ENCODE measurements around the gene ARHGEF6.

The ARHGEF6 gene

GRCh38 chrX:136742721-136743379 is 37.9 kb downstream of the ARHGEF6 start:
- no peak for DNase-seq

GRCh38 chrX:136738049-136738729 is 42.5 kb downstream of the ARHGEF6 start:
- no peak for DNase-seq

- DNase-seq = no peak
Measured at GRCh38 chrX:136736690-136737089, 44.0 kb downstream of the ARHGEF6 start.

- no peak for DNase-seq
Measured at GRCh38 chrX:136735601-136736000, 45.1 kb downstream of the ARHGEF6 start.

- DNase-seq = no peak
Measured at GRCh38 chrX:136733613-136734012, 47.1 kb downstream of the ARHGEF6 start.

GRCh38 chrX:136731798-136732197 is 48.9 kb downstream of the ARHGEF6 start:
- no peak for DNase-seq

GRCh38 chrX:136731207-136731782 is 49.4 kb downstream of the ARHGEF6 start:
- no peak for DNase-seq

- no peak for DNase-seq
Measured at GRCh38 chrX:136728393-136728792, 52.3 kb downstream of the ARHGEF6 start.

- no peak for DNase-seq
Measured at GRCh38 chrX:136725441-136726104, 55.2 kb downstream of the ARHGEF6 start.

GRCh38 chrX:136718091-136718490 is 62.6 kb downstream of the ARHGEF6 start:
- no peak for DNase-seq

- DNase-seq = no peak
Measured at GRCh38 chrX:136714626-136715599, 65.8 kb downstream of the ARHGEF6 start.

GRCh38 chrX:136712650-136713310 is 68.0 kb downstream of the ARHGEF6 start:
- DNase-seq = no peak

- DNase-seq = no peak
Measured at GRCh38 chrX:136711147-136711546, 69.6 kb downstream of the ARHGEF6 start.

- DNase-seq = no peak
Measured at GRCh38 chrX:136710325-136710951, 70.3 kb downstream of the ARHGEF6 start.

GRCh38 chrX:136708348-136708747 is 72.4 kb downstream of the ARHGEF6 start:
- no peak for DNase-seq

GRCh38 chrX:136697156-136697555 is 83.6 kb downstream of the ARHGEF6 start:
- no peak for DNase-seq

GRCh38 chrX:136694431-136695087 is 86.2 kb downstream of the ARHGEF6 start:
- no peak for DNase-seq

GRCh38 chrX:136692271-136692670 is 88.5 kb downstream of the ARHGEF6 start:
- no peak for DNase-seq

- DNase-seq = no peak
Measured at GRCh38 chrX:136691028-136691809, 89.5 kb downstream of the ARHGEF6 start.

GRCh38 chrX:136689436-136689835 is 91.3 kb downstream of the ARHGEF6 start:
- DNase-seq = no peak

Measured in SHP77 treated with DMSO at 0.1 percent for 48 hours (cell line).